HG02884 (cell line): ENCODE data around the gene ZNF649.
"Not testable (repeated sequence)": the region's sequence is repeated elsewhere in the genome, so short reads cannot be mapped to it uniquely, and the experiment has no call there.

Source experiments
- ATAC-seq: cut with Tn5 transposase; IDR thresholded peaks from one replicate; pipeline ENCODE4 v1.9.1; 2021; ENCODE audit warnings: mild to moderate bottlenecking, moderate library complexity; ENCODE audit not compliant: unreplicated experiment

Gene ZNF649

DNA sequence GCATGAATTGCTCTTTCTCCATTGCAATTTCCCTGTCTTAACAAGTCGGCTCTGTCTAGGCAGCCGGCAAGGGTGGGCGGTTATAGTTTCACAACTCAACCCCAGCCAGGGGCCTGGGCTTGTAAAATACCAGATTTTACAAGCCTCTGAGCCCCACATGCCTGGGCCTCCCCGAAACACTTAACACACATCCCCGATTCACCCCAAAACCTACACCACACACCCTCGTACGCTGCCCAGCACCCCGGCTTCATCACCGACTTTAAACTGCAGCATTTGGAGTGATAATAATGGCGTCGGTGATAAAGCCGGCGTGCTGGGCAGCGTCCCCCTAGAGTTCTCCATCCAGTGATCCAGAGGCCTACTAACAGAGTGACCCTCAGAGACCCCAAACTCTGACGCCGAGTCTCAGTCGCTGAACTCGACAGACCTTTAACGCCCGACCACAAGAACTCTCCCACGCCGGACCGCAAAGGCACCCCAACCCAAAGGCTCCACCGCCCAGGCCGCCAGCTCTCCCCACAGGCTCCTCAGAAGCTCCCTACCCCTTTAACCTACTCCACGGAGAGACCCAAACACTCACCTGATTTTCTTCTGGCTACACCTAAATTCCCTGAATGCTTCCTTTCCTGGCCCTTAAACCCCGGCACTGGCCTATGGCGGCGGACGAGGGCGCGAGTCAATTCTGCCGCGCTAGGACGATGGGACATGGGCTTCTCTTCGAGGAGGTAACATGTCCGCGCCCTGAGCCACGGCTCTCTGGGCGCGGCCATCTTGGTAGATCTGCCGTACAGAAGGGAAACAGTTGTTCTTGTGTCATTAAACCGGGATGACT lies at the start of gene ZNF649:
Gene ZNF649, minus strand, starts transcription at position 687 of the 835 bp plus-strand sequence. CDS start 4,910 bp downstream, outside the sequence.
- ATAC-seq, result peak; percentile 73

DNA sequence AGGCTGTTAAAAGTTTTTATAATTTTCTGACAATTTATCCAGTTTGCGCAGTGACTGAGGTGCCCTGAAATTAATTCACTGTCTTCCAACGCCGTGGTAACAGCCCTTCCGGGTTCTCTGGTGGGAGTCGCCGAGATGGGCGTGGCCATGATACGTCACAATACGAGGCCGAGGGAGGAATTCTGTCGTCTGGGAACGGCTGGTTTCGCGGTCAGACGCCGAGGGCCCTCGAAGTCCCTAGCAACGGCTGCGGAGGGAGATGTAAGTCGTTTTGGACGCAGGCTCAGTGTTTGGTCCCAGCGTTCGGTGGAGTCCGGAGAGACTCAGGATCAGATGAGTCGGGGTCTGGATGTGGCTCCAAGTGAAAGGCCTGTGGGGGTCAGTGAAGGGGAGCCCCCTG lies 44.2 kb upstream of the ZNF649 start:
- ATAC-seq, result no peak

- ATAC-seq, result no peak
Observed at GRCh38 chr19:51946602-51947001, 41.8 kb upstream of the ZNF649 start.

DNA sequence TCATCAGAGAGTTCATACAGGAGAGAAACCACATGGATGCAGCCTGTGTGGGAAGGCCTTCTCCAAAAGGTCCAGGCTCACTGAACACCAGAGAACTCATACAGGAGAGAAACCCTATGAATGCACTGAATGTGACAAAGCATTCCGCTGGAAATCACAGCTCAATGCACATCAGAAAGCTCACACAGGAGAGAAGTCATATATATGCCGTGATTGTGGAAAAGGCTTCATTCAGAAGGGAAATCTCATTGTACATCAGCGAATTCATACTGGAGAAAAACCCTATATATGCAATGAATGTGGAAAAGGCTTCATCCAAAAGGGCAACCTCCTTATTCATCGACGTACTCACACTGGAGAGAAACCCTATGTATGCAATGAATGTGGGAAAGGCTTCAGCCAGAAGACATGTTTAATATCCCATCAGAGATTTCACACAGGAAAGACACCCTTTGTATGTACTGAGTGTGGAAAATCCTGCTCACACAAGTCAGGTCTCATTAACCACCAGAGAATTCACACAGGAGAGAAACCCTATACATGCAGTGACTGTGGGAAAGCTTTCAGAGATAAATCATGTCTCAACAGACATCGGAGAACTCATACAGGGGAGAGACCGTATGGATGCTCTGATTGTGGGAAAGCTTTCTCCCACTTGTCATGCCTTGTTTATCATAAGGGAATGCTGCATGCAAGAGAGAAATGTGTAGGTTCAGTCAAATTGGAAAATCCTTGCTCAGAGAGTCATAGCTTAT lies 40.2 kb upstream of the ZNF649 start:
- ATAC-seq, result no peak

DNA sequence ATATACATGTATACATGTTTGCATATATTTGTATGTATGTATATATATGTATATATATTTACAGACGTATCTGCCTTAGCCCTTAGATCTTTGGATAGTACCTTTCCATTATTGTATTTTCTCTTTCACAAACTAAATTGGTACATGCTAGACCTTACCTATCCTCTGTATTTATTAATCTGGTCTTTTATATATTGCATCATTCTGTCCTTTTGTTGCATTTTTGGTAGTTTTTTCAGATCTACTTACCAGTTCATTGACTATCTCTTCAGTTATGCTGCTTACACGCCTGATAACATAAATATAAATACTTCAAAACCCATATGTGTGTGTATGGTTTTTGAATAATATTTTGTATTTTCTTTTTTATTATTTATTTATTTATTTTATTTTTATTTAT lies 34.1 kb upstream of the ZNF649 start:
- ATAC-seq, result no peak

DNA sequence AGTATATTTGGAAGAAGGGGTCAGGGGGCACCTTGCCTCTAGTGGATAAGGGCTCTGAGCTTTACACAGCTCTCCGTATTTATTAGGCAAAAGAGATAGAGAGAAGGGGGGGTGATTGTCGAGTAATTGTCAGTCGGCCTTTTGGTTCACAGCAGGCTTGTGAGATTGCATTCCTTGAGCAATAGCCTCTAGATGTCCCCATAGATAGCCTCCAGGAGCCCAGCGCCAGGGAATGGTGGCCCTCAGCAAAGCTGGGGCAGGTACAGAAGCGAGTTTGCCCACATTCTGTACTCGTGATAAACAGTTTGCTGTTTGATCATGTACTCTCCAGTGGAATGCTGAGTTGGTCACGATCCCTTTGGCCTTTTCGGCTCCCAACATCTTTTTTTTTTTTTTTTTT lies 27.1 kb upstream of the ZNF649 start:
- no peak for ATAC-seq

- ATAC-seq, result no peak
Observed at GRCh38 chr19:51927859-51928258, 23.0 kb upstream of the ZNF649 start.

GRCh38 chr19:51926784-51927741 lies 22.2 kb upstream of the ZNF649 start, which contains the start of gene ZNF613:
Gene ZNF613, plus strand, starts transcription at chr19:51927472. Its CDS starts 8,749 bp downstream, at chr19:51936221.
- ATAC-seq, result peak; percentile 76

DNA sequence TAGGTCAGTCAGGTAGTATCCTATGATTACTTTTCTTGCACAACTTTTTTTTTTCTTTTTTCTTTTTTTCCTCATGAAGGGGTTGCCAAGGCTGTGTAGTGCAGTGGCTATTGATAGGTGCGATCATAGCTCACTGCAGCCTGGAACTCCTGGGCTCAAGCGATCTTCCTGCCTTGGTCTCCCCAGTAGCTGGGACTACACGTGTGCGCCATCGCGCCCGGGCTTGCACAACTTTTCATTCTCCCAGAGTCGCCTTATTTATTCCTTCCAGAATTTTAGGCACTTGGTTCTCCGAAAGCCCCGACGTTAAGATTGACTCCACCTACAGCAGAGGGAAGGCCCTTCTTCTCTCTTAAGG lies 21.6 kb upstream of the ZNF649 start:
- no peak for ATAC-seq

DNA sequence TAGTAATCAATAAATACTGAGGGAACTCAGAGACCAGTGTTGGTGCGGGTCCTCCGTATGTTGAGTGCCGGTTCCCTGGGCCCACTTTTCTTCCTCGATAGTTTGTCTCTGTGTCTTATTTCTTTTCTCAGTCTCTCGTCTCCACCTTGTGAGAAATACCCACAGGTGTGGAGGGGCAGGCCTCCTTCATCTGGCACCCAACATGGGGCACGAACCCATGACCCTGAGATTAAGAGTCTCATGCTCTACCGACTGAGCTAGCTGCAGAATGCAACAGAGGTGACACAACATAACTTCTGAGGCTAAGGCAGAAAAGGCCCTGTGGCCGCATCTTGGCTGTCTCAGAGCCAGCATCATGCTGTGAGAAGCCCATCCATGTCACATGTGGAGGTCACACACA lies 17.1 kb upstream of the ZNF649 start:
- no peak for ATAC-seq

DNA sequence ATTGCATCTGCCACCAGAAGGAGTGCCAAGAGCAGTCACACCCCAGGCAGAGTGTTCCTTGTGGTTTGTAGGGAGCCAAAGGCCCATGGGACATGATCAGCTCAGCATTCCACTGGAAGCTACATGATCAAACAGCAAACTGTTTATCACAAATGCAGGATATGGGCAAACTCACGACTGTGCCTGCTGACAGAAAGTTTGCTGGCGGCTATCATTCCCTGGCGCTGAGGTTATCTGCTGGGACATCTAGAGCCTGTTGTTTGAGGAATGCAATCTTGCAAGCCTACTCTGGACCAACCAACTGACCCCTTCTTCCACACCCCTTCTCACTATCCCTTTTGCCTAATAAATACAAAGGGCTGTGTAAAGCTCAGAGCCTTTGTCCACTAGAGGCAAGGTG lies 14.8 kb upstream of the ZNF649 start:
- ATAC-seq, result no peak

GRCh38 chr19:51916167-51916566 lies 11.3 kb upstream of the ZNF649 start:
- no peak for ATAC-seq

DNA sequence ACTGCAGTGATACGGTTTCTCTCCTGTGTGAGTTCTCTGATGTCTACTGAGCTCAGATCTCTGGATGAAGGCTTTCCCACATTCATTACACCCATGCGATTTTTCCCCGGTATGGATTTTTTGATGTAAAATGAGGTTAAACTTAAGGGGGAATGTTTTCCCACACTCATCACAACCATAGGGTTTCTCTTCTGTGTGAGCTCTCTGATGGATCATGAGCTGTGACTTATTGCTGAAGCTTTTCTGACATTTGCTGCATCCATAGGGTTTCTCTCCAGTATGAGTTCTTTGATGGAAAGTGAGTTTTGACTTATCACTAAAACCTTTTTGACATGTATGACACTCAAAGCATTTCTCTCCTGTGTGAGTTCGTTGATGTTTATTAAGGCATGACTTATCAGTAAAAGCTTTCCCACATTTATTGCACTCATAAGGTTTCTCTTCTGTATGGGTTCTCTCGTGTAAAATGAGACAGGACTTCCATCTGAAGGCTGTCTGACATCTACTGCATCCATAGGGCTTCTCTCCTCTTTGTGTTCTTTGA lies 10.6 kb upstream of the ZNF649 start:
- no peak for ATAC-seq

DNA sequence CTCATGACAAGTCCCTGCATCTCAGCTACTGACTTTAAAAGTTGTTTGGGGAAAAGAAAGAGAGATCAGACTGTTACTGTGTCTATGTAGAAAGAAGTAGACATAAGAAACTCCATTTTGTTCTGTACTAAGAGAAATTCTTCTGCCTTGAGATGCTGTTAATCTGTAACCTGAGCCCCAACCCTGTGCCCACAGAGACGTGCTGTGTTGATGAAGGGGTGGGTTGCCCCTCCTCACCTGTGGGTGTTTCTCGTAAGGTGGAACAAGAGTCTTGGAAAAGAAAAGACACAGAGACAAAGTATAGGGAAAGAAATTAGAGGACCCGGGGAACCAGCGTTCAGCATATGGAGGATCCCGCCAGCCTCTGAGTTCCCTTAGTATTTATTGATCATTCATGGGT lies 3.2 kb upstream of the ZNF649 start:
- not testable (repeated sequence) for ATAC-seq

DNA sequence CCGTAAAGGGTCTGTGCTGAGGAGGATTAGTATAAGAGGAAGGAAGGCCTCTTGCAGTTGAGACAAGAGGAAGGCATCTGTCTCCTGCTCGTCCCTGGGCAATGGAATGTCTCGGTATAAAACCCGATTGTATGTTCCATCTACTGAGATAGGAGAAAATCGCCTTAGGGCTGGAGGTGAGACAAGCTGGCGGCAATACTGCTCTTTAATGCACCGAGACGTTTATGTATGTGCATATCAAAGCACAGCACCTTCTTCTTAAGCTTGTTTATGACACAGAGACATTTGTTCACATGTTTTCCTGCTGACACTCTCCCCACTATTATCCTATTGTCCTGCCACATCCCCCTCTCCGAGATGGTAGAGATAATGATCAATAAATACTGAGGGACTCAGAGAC lies 1.3 kb upstream of the ZNF649 start:
- ATAC-seq, result not testable (repeated sequence)

GRCh38 chr19:51905639-51906038 lies 822 bp upstream of the ZNF649 start:
- ATAC-seq, result not testable (repeated sequence)

- no peak for ATAC-seq
Observed at GRCh38 chr19:51905206-51905605, 389 bp upstream of the ZNF649 start.

DNA sequence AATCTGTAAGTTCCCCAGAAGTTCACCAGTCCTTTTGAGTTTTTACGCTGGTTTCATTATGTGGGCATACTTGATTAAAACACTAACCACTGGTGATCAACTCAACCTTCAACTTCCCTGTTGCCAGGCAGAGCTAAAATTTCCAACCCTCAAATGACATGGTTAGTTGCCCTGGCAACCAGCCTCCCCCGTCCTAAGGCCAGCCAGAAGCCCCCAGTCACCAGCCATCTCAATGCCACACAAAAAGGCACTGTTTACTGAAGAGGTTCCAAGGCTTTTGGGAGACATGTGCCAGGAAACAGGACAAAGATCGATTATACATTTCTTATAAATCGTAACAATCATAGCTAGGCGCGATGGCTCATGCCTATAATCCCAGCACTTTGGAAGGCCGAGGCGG lies 1.6 kb downstream of the ZNF649 start:
- no peak for ATAC-seq

- no peak for ATAC-seq
Observed at GRCh38 chr19:51901860-51902259, 3.0 kb downstream of the ZNF649 start.

DNA sequence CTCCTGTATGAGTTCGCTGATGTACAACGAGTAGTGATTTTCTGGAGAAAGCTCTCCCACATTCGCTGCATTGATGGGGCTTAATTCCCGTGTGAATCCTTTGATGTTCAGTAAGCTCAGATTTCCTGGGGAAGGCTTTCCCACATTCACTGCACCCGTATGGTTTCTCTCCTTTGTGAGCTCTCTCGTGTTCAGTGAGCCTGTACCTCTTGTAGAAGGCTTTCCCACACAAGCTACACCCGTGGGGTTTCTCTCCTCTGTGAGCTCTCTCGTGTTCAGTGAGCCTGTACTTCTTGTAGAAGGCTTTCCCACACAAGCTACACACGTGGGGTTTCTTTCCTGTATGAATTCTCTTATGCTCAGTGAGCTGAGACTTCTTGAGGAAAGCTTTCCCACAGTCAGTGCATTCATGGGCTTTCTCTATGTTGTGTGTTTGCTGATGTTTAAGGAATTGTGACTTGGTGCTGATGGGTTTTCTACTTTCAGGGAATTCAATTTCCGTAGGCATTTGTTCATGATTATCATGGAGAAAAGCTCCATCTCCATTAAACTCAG lies 13.5 kb downstream of the ZNF649 start:
- ATAC-seq, result no peak
